NOMO-1 treated with DMSO at 0.1 percent for 48 hours (cell line): ENCODE results near the gene USP20.

Source experiments
- DNase-seq: peaks from one replicate; lab custom pipeline; 2025; ENCODE audit not compliant: unreplicated experiment; lab: John Stamatoyannopoulos, UW

USP20 gene

GRCh38 chr9:129853614-129854013 lies 18.4 kb downstream of the USP20 start:
- no peak for DNase-seq

GRCh38 chr9:129854588-129855110 lies 19.4 kb downstream of the USP20 start:
- DNase-seq, result no peak

- DNase-seq, result no peak
Observed at GRCh38 chr9:129857207-129857606, 21.9 kb downstream of the USP20 start.

DNA sequence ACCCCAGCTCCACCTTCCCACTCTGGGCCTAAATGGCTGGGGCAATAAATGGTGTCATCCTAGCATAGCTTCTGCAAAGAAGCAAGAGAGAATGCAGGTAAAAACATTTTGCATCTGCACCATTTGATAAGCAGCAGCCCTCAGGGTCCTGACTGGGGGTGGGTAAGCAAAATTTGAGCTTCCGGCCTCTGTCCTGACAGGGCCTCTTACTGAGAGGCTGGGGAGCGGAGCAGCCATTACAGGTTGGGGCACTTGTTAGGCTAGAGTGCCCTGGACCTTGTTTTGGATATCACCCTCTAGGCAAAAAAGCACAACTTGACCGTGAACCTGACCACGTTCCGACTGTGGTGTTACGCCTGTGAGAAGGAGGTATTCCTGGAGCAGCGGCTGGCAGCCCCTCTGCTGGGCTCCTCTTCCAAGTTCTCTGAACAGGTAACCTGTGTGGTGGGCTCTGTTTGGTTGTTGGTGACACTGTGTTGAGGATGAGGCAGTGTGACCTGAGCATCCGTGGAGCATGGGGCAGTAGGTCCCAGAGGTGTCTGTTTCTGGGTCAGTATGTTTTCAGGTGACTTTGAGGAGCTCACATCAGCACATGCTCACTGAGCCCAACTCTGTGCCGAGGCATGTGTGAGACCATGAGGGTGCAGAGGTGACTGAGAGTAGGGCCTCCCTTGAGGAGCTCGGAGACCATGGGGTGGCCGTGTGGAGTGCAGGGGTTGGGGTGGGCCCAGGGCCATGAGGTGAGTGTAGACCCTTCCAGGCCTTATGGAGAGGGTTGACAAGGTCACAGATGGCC lies 23.1 kb downstream of the USP20 start:
- DNase-seq, result no peak

DNA sequence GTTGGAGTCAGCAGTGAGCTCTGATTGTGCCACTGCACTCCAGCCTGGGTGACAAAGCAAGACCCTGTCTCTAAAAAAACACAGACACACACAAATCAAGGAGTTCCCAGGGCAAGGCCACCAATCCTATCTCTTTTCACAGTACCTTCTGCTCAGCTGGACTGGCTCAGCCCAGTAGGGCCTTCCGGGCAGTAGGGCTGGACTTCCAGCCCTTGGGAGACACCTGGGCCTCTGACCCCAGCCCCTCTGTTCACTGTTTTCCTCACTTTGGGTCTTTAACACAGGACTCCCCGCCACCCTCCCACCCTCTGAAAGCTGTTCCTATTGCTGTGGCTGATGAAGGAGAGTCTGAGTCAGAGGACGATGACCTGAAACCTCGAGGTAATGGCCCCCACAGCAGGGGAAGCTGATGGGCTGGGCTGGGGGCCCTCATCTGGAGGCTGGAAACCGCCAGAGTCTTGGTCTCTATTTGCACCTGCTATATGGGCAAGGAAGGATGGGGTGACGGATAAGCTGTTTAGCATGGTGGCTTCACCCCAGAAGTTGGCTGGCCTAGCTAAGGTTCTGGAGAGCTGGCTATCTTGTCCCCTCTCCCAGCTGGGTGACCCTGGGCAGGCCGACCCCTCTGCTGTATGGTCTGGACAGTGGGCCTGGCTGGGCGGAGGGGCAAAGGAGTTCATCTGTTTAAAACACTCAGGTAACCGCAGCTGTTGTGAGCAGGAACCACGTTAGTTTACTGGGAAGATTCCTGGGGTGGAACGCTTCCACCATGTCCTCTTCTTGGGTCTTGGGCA lies 25.6 kb downstream of the USP20 start:
- DNase-seq, result no peak

- DNase-seq, result no peak
Observed at GRCh38 chr9:129861447-129861827, 26.2 kb downstream of the USP20 start.

DNA sequence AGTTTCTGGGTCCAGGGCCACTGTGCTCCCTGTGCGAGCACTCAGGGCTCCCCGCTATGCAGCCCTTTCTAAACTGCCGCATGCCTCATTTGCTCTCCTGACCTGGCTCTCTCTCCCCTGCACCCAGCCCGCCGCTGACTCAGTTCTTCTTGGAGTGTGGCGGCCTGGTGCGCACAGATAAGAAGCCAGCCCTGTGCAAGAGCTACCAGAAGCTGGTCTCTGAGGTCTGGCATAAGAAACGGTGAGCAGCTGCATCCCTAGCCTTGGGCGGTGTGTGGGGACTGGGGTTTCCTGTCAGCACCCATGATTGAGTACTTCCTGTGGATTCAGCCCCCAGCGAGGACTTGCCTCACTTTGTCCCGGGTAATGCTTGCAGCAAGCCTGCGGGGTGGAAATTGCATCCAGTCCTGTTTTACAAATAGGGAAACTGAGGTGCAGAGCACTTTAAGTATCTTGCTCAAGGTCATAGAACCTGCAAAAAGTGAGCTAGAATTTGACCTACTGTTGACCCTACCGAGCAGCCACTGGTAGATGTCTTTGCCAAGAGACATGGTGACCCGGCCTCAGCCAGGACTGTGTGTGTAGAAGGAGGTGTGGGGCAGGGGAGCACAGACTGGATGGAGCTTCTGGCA lies 27.9 kb downstream of the USP20 start:
- peak; percentile 91 for DNase-seq

DNA sequence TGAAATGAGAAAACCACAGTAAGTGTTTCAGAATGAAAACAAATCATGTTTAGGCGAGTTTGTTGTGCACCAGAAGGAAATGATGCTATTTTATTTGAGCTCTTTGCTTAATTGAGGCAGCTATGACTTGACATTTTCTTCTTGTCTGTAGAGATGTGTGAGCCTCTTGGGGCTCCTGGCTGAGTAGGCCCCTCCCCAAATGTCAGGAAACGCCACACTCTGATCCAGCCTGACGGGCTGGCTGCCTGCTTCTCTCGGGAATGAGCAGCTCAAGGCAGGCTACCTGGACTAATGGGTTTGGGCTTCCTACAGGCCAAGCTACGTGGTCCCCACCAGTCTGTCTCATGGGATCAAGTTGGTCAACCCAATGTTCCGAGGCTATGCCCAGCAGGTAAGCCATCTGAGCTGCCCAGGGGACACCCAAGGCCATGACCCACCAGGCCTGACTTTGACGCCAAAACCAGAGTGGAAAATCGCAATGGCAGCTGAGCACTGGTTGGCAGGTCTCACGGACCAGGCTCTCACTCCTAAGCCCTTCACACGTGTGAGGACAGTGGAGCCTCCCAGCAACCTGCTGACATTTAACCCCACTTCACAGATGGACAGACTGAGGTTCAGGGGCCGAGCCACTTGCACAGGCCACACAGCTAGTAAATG lies 29.9 kb downstream of the USP20 start:
- no peak for DNase-seq

DNA sequence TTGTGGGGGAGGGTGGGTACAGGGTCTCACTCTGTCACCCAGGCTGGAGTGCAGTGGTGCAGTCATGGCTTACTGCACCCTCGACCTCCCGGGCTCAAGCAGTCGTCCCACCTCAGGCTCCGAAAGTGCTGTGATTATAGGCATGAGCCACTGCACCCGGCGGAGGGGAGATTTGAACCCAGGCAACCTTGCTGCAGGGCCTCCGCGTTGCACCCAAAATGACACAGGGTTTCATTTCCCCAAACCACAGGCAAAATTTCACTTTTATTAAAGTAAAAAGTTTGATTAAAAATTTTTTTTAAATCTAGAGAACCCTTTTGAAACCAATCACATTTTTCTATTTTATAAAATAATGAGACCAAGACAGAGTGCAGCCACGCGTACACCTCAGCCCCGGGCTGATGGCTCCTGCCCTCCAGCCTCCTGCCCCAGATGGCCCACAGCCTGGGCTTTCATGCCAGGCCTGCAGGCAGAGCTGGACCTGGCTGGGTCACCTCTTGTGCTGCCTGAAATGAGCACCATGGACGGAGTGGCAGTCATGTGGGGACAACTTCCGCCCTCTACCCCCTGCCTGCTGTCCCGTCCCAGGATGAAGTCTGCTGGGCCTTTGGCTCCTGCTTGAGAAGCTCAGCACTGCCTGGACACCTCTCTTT lies 30.5 kb downstream of the USP20 start:
- no peak for DNase-seq

GRCh38 chr9:129866394-129867135 lies 31.3 kb downstream of the USP20 start:
- DNase-seq, result no peak

GRCh38 chr9:129867136-129868022 lies 32.1 kb downstream of the USP20 start:
- DNase-seq, result no peak

GRCh38 chr9:129868023-129868871 lies 33.0 kb downstream of the USP20 start:
- no peak for DNase-seq

DNA sequence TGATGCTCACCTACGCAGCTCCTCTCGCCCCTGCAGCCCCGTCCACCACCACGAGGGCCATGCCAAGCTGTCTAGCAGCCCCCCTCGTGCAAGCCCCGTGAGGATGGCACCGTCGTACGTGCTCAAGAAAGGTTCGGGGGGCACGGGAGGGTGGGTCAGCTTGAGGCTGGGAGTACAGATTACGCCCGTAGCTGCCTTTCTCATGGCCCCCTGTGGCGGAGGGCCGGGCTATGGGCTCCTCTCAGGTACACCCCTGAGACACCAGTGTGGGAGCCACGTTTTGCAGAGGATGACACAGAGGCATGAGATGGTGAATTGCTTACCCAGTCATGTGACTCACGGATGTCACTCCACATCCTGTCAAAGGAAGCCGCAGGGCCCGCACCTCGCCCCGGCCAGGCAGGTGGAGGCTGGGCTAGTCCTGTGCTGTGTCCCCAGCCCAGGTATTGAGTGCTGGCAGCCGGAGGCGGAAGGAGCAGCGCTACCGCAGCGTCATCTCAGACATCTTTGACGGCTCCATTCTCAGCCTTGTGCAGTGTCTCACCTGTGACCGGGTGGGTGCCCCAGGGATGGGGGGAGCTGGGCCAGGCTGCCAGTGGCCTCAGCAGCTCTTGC lies 33.7 kb downstream of the USP20 start:
- no peak for DNase-seq

DNA sequence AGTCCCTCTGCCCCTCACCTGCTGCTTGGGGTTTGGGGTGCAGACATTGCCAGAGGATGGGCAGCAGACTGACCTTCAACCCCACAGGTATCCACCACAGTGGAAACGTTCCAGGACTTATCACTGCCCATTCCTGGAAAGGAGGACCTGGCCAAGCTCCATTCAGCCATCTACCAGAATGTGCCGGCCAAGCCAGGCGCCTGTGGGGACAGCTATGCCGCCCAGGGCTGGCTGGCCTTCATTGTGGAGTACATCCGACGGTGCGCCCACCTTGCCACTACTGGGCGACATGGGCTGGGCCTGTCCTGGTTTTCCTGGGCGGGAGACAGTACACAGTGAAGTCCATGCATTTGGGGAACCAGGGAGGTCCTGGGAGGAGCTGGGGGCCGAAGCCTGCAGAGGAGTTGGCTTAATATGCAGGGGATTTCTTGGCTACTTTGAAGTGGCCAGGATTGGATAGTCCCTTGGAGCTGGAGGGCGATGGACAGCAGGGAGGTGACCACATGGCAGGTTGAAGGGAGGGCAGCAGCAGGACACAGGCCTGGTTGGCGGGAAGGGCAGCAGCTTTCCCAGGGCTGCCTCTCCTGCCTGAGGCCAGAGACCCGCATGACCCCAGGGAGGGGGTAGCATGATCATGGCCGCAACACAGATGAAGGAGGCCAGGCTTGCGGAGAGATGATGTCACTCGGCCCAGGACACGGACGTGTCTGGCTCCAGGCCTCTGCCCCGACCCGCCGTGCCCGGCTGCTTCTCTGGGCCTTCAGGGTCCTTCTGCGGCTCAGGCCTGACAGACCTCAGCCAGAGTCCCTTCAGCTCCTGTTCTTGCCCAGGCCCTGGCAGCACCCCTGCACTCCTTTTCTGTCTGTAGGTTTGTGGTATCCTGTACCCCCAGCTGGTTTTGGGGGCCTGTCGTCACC lies 34.6 kb downstream of the USP20 start:
- no peak for DNase-seq

GRCh38 chr9:129871046-129871445 lies 35.8 kb downstream of the USP20 start:
- no peak for DNase-seq

GRCh38 chr9:129873563-129874190 lies 38.4 kb downstream of the USP20 start:
- DNase-seq, result no peak
